ENCODE results near the gene VWCE. TPM values are rescaled to one million over a fixed set of nuclear protein-coding genes. Genes with fewer than 3 reads are reported as not detected.

The VWCE gene
- total and polyA plus RNA-seq, 2 donors from 2014 or later, result 0.32 to 1.2 TPM

DNA sequence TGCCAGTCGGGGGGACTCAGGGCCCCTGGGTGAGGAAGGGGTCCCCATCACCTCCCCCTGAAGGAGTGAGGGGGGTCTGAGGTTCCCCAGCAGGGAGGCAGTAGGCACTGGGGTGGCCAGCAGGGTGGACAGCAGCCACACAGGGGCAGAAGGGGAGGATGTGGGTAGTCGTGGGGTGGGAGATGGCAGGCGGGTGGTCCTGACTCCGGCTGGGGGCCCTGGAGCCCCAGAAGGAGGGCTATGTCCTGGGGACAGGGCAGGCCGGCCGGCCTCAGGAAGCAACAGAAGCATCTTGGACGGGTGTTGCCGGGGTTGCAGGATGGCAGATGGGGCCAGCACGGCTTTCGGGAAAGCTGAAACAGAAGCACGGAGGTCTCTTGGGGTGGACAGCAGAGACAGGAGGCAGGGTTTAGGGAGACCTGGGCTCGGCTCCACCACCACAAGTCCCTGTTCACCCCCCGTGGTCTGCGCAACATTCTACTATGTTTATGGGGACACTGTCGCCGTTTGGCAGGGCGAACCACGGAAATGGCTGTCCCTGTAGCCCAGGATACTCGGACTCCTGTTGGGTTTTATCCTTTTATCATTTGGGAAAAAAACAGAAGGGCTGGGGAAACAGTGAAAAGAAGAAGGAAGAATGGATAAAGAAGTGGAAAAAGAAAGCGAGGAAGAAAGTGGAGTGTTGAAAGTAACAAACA is 14.1 kb downstream of the VWCE start:
- DNase-seq (peak in 2 of 5 donors; percentile 52 to 53), FAIRE-seq (no peak)
- TF ChIP-seq, protein P1, sequence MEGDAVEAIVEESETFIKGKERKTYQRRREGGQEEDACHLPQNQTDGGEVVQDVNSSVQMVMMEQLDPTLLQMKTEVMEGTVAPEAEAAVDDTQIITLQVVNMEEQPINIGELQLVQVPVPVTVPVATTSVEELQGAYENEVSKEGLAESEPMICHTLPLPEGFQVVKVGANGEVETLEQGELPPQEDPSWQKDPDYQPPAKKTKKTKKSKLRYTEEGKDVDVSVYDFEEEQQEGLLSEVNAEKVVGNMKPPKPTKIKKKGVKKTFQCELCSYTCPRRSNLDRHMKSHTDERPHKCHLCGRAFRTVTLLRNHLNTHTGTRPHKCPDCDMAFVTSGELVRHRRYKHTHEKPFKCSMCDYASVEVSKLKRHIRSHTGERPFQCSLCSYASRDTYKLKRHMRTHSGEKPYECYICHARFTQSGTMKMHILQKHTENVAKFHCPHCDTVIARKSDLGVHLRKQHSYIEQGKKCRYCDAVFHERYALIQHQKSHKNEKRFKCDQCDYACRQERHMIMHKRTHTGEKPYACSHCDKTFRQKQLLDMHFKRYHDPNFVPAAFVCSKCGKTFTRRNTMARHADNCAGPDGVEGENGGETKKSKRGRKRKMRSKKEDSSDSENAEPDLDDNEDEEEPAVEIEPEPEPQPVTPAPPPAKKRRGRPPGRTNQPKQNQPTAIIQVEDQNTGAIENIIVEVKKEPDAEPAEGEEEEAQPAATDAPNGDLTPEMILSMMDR (IDR thresholded peaks at IDR 0.05; ENCODE audit: borderline replicate concordance, extremely low read depth, insufficient read depth), result no peak
- Histone ChIP-seq H3K27me3 (ENCODE audit: control insufficient read depth, insufficient read depth, low read length) (no peaks in the 10 kb centered on the region), H3K4me1 (ENCODE audit: control insufficient read depth in 2 of 3, insufficient read depth in 2 of 3, low read depth in 1 of 3, low read length in 3 of 3) (no peaks in the 10 kb centered on the region), H3K9me3 (ENCODE audit: control insufficient read depth in 2 of 3, insufficient read depth in 1 of 3, low read length in 3 of 3) (no peaks in the 10 kb centered on the region), H3K36me3 (ENCODE audit: control insufficient read depth in 2 of 3, insufficient read depth in 3 of 3, low read length in 3 of 3) (no peaks in the 10 kb centered on the region), H3K27ac (ENCODE audit: low read depth in 2 of 2, low read length in 2 of 2) (no peak overlapping the region), H3K9ac (ENCODE audit: low read length in 3 of 3) (no peak overlapping the region), H3K4me3 (ENCODE audit: low read length in 3 of 3) (no peak overlapping the region)
- intact Hi-C loops (cut with DNase I), result no loop called here

DNA sequence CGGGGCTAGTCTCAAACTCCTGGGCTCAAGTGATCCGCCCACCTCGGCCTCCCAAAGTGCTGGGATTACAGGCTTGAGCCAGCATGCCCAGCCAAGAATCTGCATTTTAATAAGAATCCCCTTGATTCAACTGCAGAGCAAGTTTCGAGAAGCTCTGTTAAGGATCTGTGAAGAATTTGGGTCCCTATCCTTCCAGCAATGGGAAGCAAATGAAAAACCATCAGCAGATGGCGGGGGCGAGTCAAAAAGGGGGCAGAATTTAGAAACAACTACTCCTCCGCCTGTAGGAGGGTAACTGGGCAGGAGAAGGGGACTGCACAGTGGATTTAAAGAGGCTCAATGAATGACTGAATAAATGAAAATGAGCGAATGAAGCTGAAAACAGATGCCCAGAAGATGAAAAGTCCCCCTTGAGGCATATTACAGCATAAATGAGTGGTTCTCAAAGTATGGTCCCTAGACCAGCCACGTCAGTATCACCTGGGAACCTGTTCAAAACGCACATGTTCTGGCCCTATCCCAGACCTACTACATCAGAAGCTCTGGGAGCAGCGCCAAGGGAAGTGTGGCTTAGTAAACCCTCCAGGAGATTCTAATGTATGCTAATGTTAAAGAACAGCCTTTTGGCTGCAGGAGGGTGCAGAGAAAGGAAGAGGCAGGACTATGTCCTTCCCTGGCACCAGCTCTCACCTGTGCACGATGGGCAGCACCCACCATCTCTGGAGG is 15.0 kb downstream of the VWCE start:
- no peak for FAIRE-seq
- Histone ChIP-seq H3K9ac (ENCODE audit: low read length in 3 of 3) (no peak overlapping the region), H3K9me3 (ENCODE audit: control insufficient read depth in 2 of 3, insufficient read depth in 1 of 3, low read length in 3 of 3) (no peaks in the 10 kb centered on the region), H3K27me3 (ENCODE audit: control insufficient read depth, insufficient read depth, low read length) (no peaks in the 10 kb centered on the region), H3K4me1 (ENCODE audit: control insufficient read depth in 2 of 3, insufficient read depth in 2 of 3, low read depth in 1 of 3, low read length in 3 of 3) (no peaks in the 10 kb centered on the region), H3K36me3 (ENCODE audit: control insufficient read depth in 2 of 3, insufficient read depth in 3 of 3, low read length in 3 of 3) (no peaks in the 10 kb centered on the region), H3K4me3 (ENCODE audit: low read length in 3 of 3) (no peak overlapping the region), H3K27ac (ENCODE audit: low read depth in 2 of 2, low read length in 2 of 2) (no peak overlapping the region)
- DNase-seq, result peak in 1 of 5 donors; percentile 6
- intact Hi-C loops (cut with DNase I), result no loop called here
- TF ChIP-seq, protein P1 (IDR thresholded peaks at IDR 0.05; ENCODE audit: borderline replicate concordance, extremely low read depth, insufficient read depth), result no peak

DNA sequence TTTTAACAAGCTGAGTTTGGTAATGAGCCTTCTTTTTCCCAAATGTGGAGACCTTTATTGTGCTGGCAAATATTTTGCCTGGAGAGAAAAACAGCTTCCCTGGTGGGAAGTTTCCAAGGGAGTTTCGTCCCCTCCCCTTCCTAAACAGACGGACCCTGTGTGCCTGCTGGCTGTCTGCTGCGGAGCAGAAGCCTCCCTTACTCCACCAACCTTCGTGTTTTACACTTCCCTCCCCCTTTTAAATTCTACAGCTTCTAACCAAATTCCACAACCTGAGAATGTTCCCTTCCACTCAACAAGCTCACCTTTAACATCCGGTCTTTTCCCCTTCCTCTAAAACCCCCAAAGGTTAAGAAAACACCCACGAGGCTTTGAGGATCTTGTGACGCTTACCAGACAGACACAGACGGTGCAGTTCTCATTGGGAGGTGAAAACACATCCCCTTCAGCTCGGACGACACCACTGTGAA is 17.1 kb downstream of the VWCE start:
- DNase-seq (peak in 2 of 5 donors; percentile 30 to 34), FAIRE-seq (no peak)
- Histone ChIP-seq H3K4me3 (ENCODE audit: low read length in 3 of 3) (no peak overlapping the region), H3K27me3 (ENCODE audit: control insufficient read depth, insufficient read depth, low read length) (no peaks in the 10 kb centered on the region), H3K36me3 (ENCODE audit: control insufficient read depth in 2 of 3, insufficient read depth in 3 of 3, low read length in 3 of 3) (no peaks in the 10 kb centered on the region), H3K4me1 (ENCODE audit: control insufficient read depth in 2 of 3, insufficient read depth in 2 of 3, low read depth in 1 of 3, low read length in 3 of 3) (no peaks in the 10 kb centered on the region), H3K9me3 (ENCODE audit: control insufficient read depth in 2 of 3, insufficient read depth in 1 of 3, low read length in 3 of 3) (no peaks in the 10 kb centered on the region), H3K9ac (ENCODE audit: low read length in 3 of 3) (no peak overlapping the region), H3K27ac (ENCODE audit: low read depth in 2 of 2, low read length in 2 of 2) (no peak overlapping the region)
- TF ChIP-seq, protein P1 (IDR thresholded peaks at IDR 0.05; ENCODE audit: borderline replicate concordance, extremely low read depth, insufficient read depth), result no peak
- intact Hi-C loops (cut with DNase I), result no loop called here
